Choroid plexus epithelial cell (primary cell): ENCODE results near the gene RCVRN.

ENCODE experiments used
- DNase-seq: peaks from one replicate; pipeline ENCODE4 v3.0.0-alpha.2; 2010; ENCODE audit warnings: low read depth
- H3K4me3 ChIP-seq: 2 replicates; pipeline ENCODE4 v1.5.1; 2011; ENCODE audit warnings: low read depth, mild to moderate bottlenecking, control low read depth, low read length, moderate library complexity
- CTCF ChIP-seq: conservative IDR thresholded peaks from 2 replicates; pipeline ENCODE4 v1.5.1; 2011; ENCODE audit warnings: low read depth, mild to moderate bottlenecking, control low read depth, inconsistent platforms, low read length, moderate library complexity

Gene RCVRN

GRCh38 chr17:9934331-9934730 lies 29.3 kb upstream of the RCVRN start:
- no peak for DNase-seq
- no peak overlapping the region for H3K4me3 ChIP-seq
- TF ChIP-seq CTCF = no peak

GRCh38 chr17:9932491-9932890 lies 27.4 kb upstream of the RCVRN start:
- TF ChIP-seq CTCF = no peak
- peak; percentile 7 for DNase-seq
- H3K4me3 ChIP-seq = no peak overlapping the region

DNA sequence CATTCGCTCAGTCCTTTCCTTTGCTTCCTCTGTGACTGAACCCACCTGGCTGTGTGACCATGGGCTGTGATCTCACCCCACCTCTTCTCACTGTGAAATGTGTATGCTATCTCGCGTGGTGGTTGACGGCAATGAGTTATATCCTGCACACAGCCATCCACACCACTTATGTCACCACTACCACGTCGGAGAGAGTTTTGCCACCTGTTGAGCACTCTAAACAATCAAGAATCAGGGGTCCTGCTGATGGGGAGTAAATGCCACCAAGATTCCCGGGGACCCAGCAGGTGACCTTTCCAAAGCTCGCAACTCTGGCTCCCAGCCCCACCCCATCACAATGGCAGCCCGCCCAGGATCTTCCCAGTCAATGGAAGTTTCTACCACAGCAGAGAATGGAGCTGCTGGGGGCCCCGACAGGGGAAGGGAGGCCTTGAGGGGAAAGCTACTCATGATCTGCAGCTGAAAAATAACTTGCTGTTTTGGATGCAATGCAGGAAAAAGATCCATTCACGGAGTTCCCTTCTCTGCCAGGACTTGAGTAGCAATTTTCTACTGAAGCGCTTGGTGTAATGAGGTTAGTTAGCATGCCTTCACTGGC lies 26.2 kb upstream of the RCVRN start:
- no peak for TF ChIP-seq CTCF
- DNase-seq = no peak
- H3K4me3 ChIP-seq = no peak overlapping the region

DNA sequence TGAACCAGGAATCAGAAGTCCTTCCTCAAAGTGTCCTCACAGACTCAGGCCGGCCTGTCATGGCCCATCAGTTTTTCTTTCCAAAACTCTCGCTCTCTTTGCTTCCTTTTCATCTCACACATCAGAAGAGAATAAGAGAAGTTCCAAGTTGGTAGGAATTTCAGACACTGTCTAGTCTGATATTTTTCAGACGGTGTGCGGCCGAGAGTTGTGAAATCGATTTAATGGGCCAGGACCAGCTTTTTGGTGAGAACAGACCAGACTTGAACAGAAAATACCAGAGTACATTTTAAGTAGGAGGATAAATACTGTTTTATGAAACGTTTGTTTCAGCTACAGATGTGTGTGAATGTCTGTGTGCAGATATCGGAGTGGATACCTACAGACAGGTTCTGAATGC lies 24.8 kb upstream of the RCVRN start:
- DNase-seq = no peak
- TF ChIP-seq CTCF = no peak
- no peak overlapping the region for H3K4me3 ChIP-seq

DNA sequence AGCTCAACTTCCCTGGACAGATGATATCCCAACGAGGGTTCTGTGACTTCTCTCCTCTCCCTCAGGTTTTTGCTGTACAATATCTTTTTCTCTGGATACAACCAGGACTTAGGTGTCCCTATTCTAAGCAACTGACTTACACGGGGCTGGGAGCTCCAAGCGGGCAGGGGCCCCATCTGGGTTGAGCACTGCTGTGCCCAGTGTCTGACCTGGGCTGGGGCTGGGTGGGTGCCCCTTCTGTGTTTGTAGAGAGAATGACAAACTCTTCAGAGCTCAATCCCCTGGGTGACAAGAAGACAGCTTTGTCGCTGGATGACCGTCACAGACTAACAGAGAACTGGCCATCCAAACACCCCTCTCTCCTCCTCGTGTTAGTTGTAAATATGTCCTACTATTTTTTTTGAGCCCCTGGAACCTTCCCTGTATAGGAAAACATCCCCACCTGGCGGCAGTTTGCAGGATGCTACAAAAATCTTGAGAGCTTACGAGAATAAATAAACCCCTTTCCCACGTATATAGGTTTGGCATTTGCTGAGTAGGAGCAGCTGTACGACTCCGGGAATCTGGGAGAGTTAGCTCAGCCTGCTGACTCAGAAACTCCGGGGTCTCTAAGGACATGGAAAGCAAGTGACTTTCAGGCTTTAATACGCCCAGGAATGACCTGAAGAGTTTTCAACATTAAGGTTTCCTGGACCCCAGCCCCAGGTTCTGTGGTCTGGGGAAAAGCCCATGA lies 23.7 kb upstream of the RCVRN start:
- peak; percentile 86 for DNase-seq
- TF ChIP-seq CTCF = peak; percentile 82
- no peak overlapping the region for H3K4me3 ChIP-seq

GRCh38 chr17:9926150-9926804 lies 21.2 kb upstream of the RCVRN start:
- no peak overlapping the region for H3K4me3 ChIP-seq
- no peak for TF ChIP-seq CTCF
- no peak for DNase-seq
